GM18868 (cell line): ENCODE results near the gene MBD5.

Source experiments
- ATAC-seq: cut with Tn5 transposase; IDR thresholded peaks from one replicate; pipeline ENCODE4 v1.9.1; 2021; ENCODE audit warnings: mild to moderate bottlenecking, moderate library complexity; ENCODE audit not compliant: unreplicated experiment

The MBD5 gene

GRCh38 chr2:148108385-148108784 lies 87.5 kb downstream of the MBD5 start:
- no peak for ATAC-seq

- no peak for ATAC-seq
Measured at GRCh38 chr2:148110184-148110583, 89.3 kb downstream of the MBD5 start.

GRCh38 chr2:148122788-148123187 lies 101.9 kb downstream of the MBD5 start:
- ATAC-seq, result no peak

- no peak for ATAC-seq
Measured at GRCh38 chr2:148124271-148124670, 103.4 kb downstream of the MBD5 start.

- no peak for ATAC-seq
Measured at GRCh38 chr2:148130581-148130980, 109.7 kb downstream of the MBD5 start.

- ATAC-seq, result no peak
Measured at GRCh38 chr2:148132412-148132811, 111.5 kb downstream of the MBD5 start.

- ATAC-seq, result no peak
Measured at GRCh38 chr2:148135705-148136104, 114.8 kb downstream of the MBD5 start.

GRCh38 chr2:148136441-148136840 lies 115.5 kb downstream of the MBD5 start:
- no peak for ATAC-seq

GRCh38 chr2:148161909-148162435 lies 141.1 kb downstream of the MBD5 start:
- ATAC-seq, result no peak

GRCh38 chr2:148162871-148163270 lies 142.0 kb downstream of the MBD5 start:
- no peak for ATAC-seq

- no peak for ATAC-seq
Measured at GRCh38 chr2:148165975-148166374, 145.1 kb downstream of the MBD5 start.

- ATAC-seq, result no peak
Measured at GRCh38 chr2:148167241-148167766, 146.4 kb downstream of the MBD5 start.

- no peak for ATAC-seq
Measured at GRCh38 chr2:148167855-148168254, 147.0 kb downstream of the MBD5 start.

- ATAC-seq, result no peak
Measured at GRCh38 chr2:148172131-148172753, 151.4 kb downstream of the MBD5 start.

GRCh38 chr2:148173168-148173567 lies 152.3 kb downstream of the MBD5 start:
- ATAC-seq, result no peak

GRCh38 chr2:148177559-148177958 lies 156.7 kb downstream of the MBD5 start:
- ATAC-seq, result no peak

- ATAC-seq, result no peak
Measured at GRCh38 chr2:148179724-148180123, 158.8 kb downstream of the MBD5 start.

GRCh38 chr2:148184976-148185375 lies 164.1 kb downstream of the MBD5 start:
- no peak for ATAC-seq

- no peak for ATAC-seq
Measured at GRCh38 chr2:148194882-148195281, 174.0 kb downstream of the MBD5 start.

GRCh38 chr2:148201075-148202004 lies 180.4 kb downstream of the MBD5 start:
- ATAC-seq, result no peak

GRCh38 chr2:148202237-148202636 lies 181.3 kb downstream of the MBD5 start:
- no peak for ATAC-seq

GRCh38 chr2:148207111-148207510 lies 186.2 kb downstream of the MBD5 start:
- no peak for ATAC-seq
